IPS-11a (cell line): ENCODE data around the gene CCDC17.

Source experiments
- H3K4me3 ChIP-seq: one replicate; pipeline ENCODE4 v1.5.1; 2013; ENCODE audit warnings: low read depth, low read length, control low read depth

Gene CCDC17

GRCh38 chr1:45623972-45624371 is at the start of gene CCDC17:
TSS of gene CCDC17 (minus strand) at chr1:45624054. CDS start at chr1:45623909, 145 bp downstream.
- H3K4me3 ChIP-seq, result no peak within 1 kb of the TSS

GRCh38 chr1:45669859-45670655 is 46.2 kb upstream of the CCDC17 start:
- no peak overlapping the region for H3K4me3 ChIP-seq

- H3K4me3 ChIP-seq, result no peak overlapping the region
Observed at GRCh38 chr1:45669379-45669778, 45.5 kb upstream of the CCDC17 start.

- no peak overlapping the region for H3K4me3 ChIP-seq
Observed at GRCh38 chr1:45668526-45668925, 44.7 kb upstream of the CCDC17 start.

GRCh38 chr1:45667321-45668111 is 43.7 kb upstream of the CCDC17 start:
- H3K4me3 ChIP-seq, result no peak overlapping the region

GRCh38 chr1:45666836-45667235 is 43.0 kb upstream of the CCDC17 start:
- no peak overlapping the region for H3K4me3 ChIP-seq

- H3K4me3 ChIP-seq, result no peak overlapping the region
Observed at GRCh38 chr1:45660336-45660735, 36.5 kb upstream of the CCDC17 start.

GRCh38 chr1:45659222-45659621 is 35.4 kb upstream of the CCDC17 start:
- no peak overlapping the region for H3K4me3 ChIP-seq

- no peak overlapping the region for H3K4me3 ChIP-seq
Observed at GRCh38 chr1:45658171-45658570, 34.3 kb upstream of the CCDC17 start.

GRCh38 chr1:45656573-45657226 is 32.8 kb upstream of the CCDC17 start:
- no peak overlapping the region for H3K4me3 ChIP-seq

GRCh38 chr1:45654540-45655280 is 30.9 kb upstream of the CCDC17 start:
- H3K4me3 ChIP-seq, result no peak overlapping the region

GRCh38 chr1:45647248-45648021 is 23.6 kb upstream of the CCDC17 start:
- H3K4me3 ChIP-seq, result no peak overlapping the region

- H3K4me3 ChIP-seq, result no peak overlapping the region
Observed at GRCh38 chr1:45644661-45645060, 20.8 kb upstream of the CCDC17 start.

GRCh38 chr1:45643978-45644377 is 20.1 kb upstream of the CCDC17 start:
- H3K4me3 ChIP-seq, result no peak overlapping the region

GRCh38 chr1:45643321-45643720 is 19.5 kb upstream of the CCDC17 start:
- H3K4me3 ChIP-seq, result no peak overlapping the region

GRCh38 chr1:45640293-45640692 is 16.4 kb upstream of the CCDC17 start:
- H3K4me3 ChIP-seq, result no peak overlapping the region

- no peak overlapping the region for H3K4me3 ChIP-seq
Observed at GRCh38 chr1:45635211-45635610, 11.4 kb upstream of the CCDC17 start.

GRCh38 chr1:45630429-45630828 is 6.6 kb upstream of the CCDC17 start:
- no peak overlapping the region for H3K4me3 ChIP-seq

- no peak overlapping the region for H3K4me3 ChIP-seq
Observed at GRCh38 chr1:45629035-45629434, 5.2 kb upstream of the CCDC17 start.
